A673 (cell line): ENCODE data around the gene CD19.

Experiments
- EZH2 ChIP-seq: fragments of 200-600 bp; sonication (generic); IDR thresholded peaks from 2 replicates; pipeline ENCODE4 v1.6.1; 2017; ENCODE audit warnings: borderline replicate concordance, low read depth, mild to moderate bottlenecking, mixed read lengths, antibody characterized with exemption, low read length; ENCODE audit not compliant: poor library complexity, severe bottlenecking
- TF ChIP-seq, protein P1 (sequence below): fragments of 300-800, 200-600 bp; sonication (generic); conservative IDR thresholded peaks from 2 replicates; pipeline ENCODE4 v1.5.1; 2017; ENCODE audit warnings: low read depth, mild to moderate bottlenecking, antibody characterized with exemption, low read length, moderate library complexity, mixed read lengths

- TF ChIP-seq, protein P1, sequence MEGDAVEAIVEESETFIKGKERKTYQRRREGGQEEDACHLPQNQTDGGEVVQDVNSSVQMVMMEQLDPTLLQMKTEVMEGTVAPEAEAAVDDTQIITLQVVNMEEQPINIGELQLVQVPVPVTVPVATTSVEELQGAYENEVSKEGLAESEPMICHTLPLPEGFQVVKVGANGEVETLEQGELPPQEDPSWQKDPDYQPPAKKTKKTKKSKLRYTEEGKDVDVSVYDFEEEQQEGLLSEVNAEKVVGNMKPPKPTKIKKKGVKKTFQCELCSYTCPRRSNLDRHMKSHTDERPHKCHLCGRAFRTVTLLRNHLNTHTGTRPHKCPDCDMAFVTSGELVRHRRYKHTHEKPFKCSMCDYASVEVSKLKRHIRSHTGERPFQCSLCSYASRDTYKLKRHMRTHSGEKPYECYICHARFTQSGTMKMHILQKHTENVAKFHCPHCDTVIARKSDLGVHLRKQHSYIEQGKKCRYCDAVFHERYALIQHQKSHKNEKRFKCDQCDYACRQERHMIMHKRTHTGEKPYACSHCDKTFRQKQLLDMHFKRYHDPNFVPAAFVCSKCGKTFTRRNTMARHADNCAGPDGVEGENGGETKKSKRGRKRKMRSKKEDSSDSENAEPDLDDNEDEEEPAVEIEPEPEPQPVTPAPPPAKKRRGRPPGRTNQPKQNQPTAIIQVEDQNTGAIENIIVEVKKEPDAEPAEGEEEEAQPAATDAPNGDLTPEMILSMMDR: no peak
- TF ChIP-seq EZH2: no peak
These were observed 7.9 kb upstream of the CD19 start for GRCh38 chr16:28923652-28924398.
